ENCODE measurements around the gene ANGPTL2. TPM values are rescaled to one million over a fixed set of nuclear protein-coding genes. Genes with fewer than 3 reads are reported as not detected.

ANGPTL2 gene
- total RNA-seq, 1 donor from 2014 or later, result 17.5 TPM

DNA sequence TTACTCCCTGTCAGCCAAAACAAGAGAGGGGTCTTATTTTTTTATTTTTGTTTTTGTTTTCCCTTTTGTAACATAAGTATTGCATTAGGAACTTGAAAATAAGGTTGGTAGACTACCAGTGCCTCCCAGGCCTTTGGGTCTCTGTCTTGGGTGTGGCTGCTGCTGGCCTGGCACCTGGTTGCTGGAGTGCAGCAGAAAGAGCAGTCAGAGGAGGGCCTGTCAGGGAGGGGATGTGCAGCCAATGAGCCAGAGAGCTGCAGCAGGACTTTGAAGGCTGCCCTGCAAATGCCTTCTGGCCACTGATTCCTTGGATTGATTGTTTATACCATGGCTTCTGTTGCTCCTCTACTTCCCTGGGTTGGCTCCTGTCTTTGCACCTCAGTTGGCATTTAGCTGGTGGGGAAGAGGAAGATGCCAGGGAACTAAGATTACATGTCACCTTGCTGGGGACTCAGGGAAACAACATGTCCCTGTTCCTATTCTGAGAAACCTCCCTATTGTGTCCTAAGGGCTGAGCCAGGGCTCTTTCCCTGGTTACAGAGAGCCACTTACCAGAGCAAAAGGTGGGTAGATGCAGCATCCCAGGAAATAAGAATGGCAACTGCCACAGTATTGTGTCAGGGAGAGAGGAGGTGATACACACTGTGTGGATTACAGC, 66.6 kb downstream of the ANGPTL2 start:
- Histone ChIP-seq H3K36me3 (ENCODE audit: insufficient read depth, low read length) (no peaks in the 10 kb centered on the region), H3K27ac (ENCODE audit: low read depth, low read length) (no peak overlapping the region), H3K4me1 (ENCODE audit: insufficient read depth, low read length) (no peaks in the 10 kb centered on the region), H3K9me3 (ENCODE audit: insufficient read depth, low read depth, low read length) (no peaks in the 10 kb centered on the region), H3K27me3 (ENCODE audit: insufficient read depth, low read length) (peaks cover 3% of the 10 kb centered on the region), H3K4me2 (ENCODE audit: low read length) (no peak overlapping the region), H3K9ac (ENCODE audit: low read length) (no peak overlapping the region), H2AFZ (ENCODE audit: low read depth, low read length) (no peak overlapping the region), H3K79me2 (ENCODE audit: insufficient read depth, low read length) (no peaks in the 10 kb centered on the region), H3K4me3 (ENCODE audit: insufficient read depth, low read depth, low read length) (no peak overlapping the region), H4K20me1 (ENCODE audit: insufficient read depth, low read length) (no peaks in the 10 kb centered on the region)
- Mint-ChIP-seq H3K27me3 (ENCODE audit: low read depth, unreplicated experiment) (peaks cover 11% of the 10 kb centered on the region), H3K4me3 (ENCODE audit: unreplicated experiment) (no peak overlapping the region), H3K36me3 (ENCODE audit: low read depth, unreplicated experiment) (no peaks in the 10 kb centered on the region), H3K4me1 (ENCODE audit: low read depth, unreplicated experiment) (peaks cover 7% of the 10 kb centered on the region), H3K9me3 (ENCODE audit: unreplicated experiment) (no peaks in the 10 kb centered on the region), H3K27ac (ENCODE audit: unreplicated experiment) (no peak overlapping the region)
- FAIRE-seq (no peak), DNase-seq (ENCODE audit: low read depth) (no peak)
- TF ChIP-seq CTCF (IDR thresholded peaks at IDR 0.05; ENCODE audit: insufficient read depth, low read depth, low read length), result no peak
- no peak for TF ChIP-seq EZH2 (IDR thresholded peaks at IDR 0.05; ENCODE audit: insufficient read depth, low read length)

DNA sequence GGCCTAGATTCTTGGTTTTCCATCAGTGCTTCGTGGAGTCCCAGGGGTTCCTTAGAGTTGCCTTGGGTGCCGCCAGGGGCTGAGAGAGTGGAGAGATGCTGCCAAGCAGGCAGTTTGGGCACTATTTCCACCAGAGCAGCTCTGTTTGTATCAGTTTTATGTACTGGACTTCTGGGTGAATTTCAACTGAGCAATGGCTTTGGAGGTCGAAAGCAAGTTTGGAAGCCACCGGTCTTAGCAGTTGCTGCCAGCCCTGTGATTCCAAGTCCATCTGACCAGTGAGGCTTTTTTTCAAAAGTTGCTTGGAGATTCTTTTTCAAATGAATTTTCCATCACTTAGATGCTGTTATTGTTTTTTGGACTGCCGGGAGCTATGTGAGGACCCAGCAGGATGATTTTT, 68.5 kb downstream of the ANGPTL2 start:
- Mint-ChIP-seq H3K9me3 (ENCODE audit: unreplicated experiment) (peaks cover 2% of the 10 kb centered on the region), H3K4me3 (ENCODE audit: unreplicated experiment) (no peak overlapping the region), H3K27me3 (ENCODE audit: low read depth, unreplicated experiment) (peaks cover 14% of the 10 kb centered on the region), H3K27ac (ENCODE audit: unreplicated experiment) (no peak overlapping the region), H3K4me1 (ENCODE audit: low read depth, unreplicated experiment) (peaks cover 12% of the 10 kb centered on the region), H3K36me3 (ENCODE audit: low read depth, unreplicated experiment) (no peaks in the 10 kb centered on the region)
- Histone ChIP-seq H3K4me1 (ENCODE audit: insufficient read depth, low read length) (peaks cover 4% of the 10 kb centered on the region), H3K4me2 (ENCODE audit: low read length) (no peak overlapping the region), H4K20me1 (ENCODE audit: insufficient read depth, low read length) (no peaks in the 10 kb centered on the region), H3K36me3 (ENCODE audit: insufficient read depth, low read length) (no peaks in the 10 kb centered on the region), H3K4me3 (ENCODE audit: insufficient read depth, low read depth, low read length) (no peak overlapping the region), H3K9me3 (ENCODE audit: insufficient read depth, low read depth, low read length) (no peaks in the 10 kb centered on the region), H2AFZ (ENCODE audit: low read depth, low read length) (no peak overlapping the region), H3K9ac (ENCODE audit: low read length) (no peak overlapping the region), H3K79me2 (ENCODE audit: insufficient read depth, low read length) (no peaks in the 10 kb centered on the region), H3K27ac (ENCODE audit: low read depth, low read length) (no peak overlapping the region), H3K27me3 (ENCODE audit: insufficient read depth, low read length) (peaks cover 3% of the 10 kb centered on the region)
- DNase-seq (ENCODE audit: low read depth) (no peak), FAIRE-seq (no peak)
- no peak for TF ChIP-seq CTCF (IDR thresholded peaks at IDR 0.05; ENCODE audit: insufficient read depth, low read depth, low read length)
- TF ChIP-seq EZH2 (IDR thresholded peaks at IDR 0.05; ENCODE audit: insufficient read depth, low read length), result no peak

- Histone ChIP-seq H3K79me2 (ENCODE audit: insufficient read depth, low read length) (no peaks in the 10 kb centered on the region), H2AFZ (ENCODE audit: low read depth, low read length) (no peak overlapping the region), H4K20me1 (ENCODE audit: insufficient read depth, low read length) (no peaks in the 10 kb centered on the region), H3K4me2 (ENCODE audit: low read length) (no peak overlapping the region), H3K4me3 (ENCODE audit: insufficient read depth, low read depth, low read length) (no peak overlapping the region), H3K9ac (ENCODE audit: low read length) (no peak overlapping the region), H3K27me3 (ENCODE audit: insufficient read depth, low read length) (peaks cover 3% of the 10 kb centered on the region), H3K27ac (ENCODE audit: low read depth, low read length) (no peak overlapping the region), H3K36me3 (ENCODE audit: insufficient read depth, low read length) (no peaks in the 10 kb centered on the region), H3K4me1 (ENCODE audit: insufficient read depth, low read length) (peaks cover 8% of the 10 kb centered on the region), H3K9me3 (ENCODE audit: insufficient read depth, low read depth, low read length) (no peaks in the 10 kb centered on the region)
- Mint-ChIP-seq H3K36me3 (ENCODE audit: low read depth, unreplicated experiment) (no peaks in the 10 kb centered on the region), H3K9me3 (ENCODE audit: unreplicated experiment) (peaks cover 2% of the 10 kb centered on the region), H3K27me3 (ENCODE audit: low read depth, unreplicated experiment) (peaks cover 14% of the 10 kb centered on the region), H3K27ac (ENCODE audit: unreplicated experiment) (no peak overlapping the region), H3K4me1 (ENCODE audit: low read depth, unreplicated experiment) (peaks cover 7% of the 10 kb centered on the region), H3K4me3 (ENCODE audit: unreplicated experiment) (no peak overlapping the region)
- TF ChIP-seq EZH2 (IDR thresholded peaks at IDR 0.05; ENCODE audit: insufficient read depth, low read length) (no peak), CTCF (IDR thresholded peaks at IDR 0.05; ENCODE audit: insufficient read depth, low read depth, low read length) (no peak)
- DNase-seq (ENCODE audit: low read depth) (no peak), FAIRE-seq (no peak)
These were observed 69.2 kb downstream of the ANGPTL2 start for GRCh38 chr9:127053057-127053821.

Data from astrocyte (in vitro differentiated cells and primary cell).